Ecto neural progenitor cell (in vitro differentiated cells): Measurements from ENCODE around the gene JUNB.

ENCODE experiments used
- DNase-seq: peaks from one replicate; pipeline ENCODE4 v3.0.0-alpha.2; 2018; ENCODE audit warnings: low spot score

JUNB gene

GRCh38 chr19:12842511-12842910, 51.2 kb downstream of the JUNB start:
- no peak for DNase-seq
